Stomach (tissue), 19 donors: ENCODE results near the gene TCFL5. TPM values are rescaled to one million over a fixed set of nuclear protein-coding genes. Genes with fewer than 3 reads are reported as not detected.

Experiments
- DNase-seq, 2 donors: peaks; one replicate each; pipeline versions ENCODE4 v3.0.0 to v3.0.0-alpha.2; 2013 to 2019
- H3K27ac ChIP-seq, 5 donors: fragments of 200-600 bp in 4 of 5; sonication (generic) in 4 of 5; one replicate each; pipeline ENCODE4 v1.5.1; 2013 to 2019; ENCODE audit warnings: mild to moderate bottlenecking in 1 of 5, moderate library complexity in 1 of 5
- H3K27me3 ChIP-seq, 3 donors: fragments of 200-600 bp; sonication (generic); one replicate each; pipeline ENCODE4 v1.5.1; 2017 to 2019; ENCODE audit warnings: mixed run types in 1 of 3
- H3K36me3 ChIP-seq, 4 donors: fragments of 200-600 bp; sonication (generic); 1 replicate in 3 of 4; 2 replicates in 1 of 4; pipeline ENCODE4 v1.5.1; 2016 to 2019
- H3K4me1 ChIP-seq, 4 donors: fragments of 200-600 bp; sonication (generic); one replicate each; pipeline ENCODE4 v1.5.1; 2016 to 2019
- H3K4me3 ChIP-seq, 4 donors: fragments of 200-600 bp; sonication (generic) in 3 of 4; one replicate each; pipeline ENCODE4 v1.5.1; 2016 to 2019; ENCODE audit warnings: mild to moderate bottlenecking in 1 of 4
- H3K9me3 ChIP-seq, 4 donors: fragments of 200-600 bp; sonication (generic); one replicate each; pipeline ENCODE4 v1.5.1; 2016 to 2019
- EP300 ChIP-seq: sonication (generic); formaldehyde crosslinking; IDR thresholded peaks from one replicate; pipeline ENCODE4 v1.6.1; 2017; ENCODE audit warnings: antibody characterized with exemption
- POLR2A ChIP-seq, 4 donors: fragments of 450-650 bp; IDR thresholded peaks; one replicate each; pipeline ENCODE4 v1.6.1; 2016; ENCODE audit warnings: antibody characterized with exemption in 4 of 4, control low read depth in 2 of 4, mild to moderate bottlenecking in 1 of 4, moderate library complexity in 1 of 4
- POLR2AphosphoS5 ChIP-seq, 3 donors: sonication (generic); formaldehyde crosslinking; IDR thresholded peaks; one replicate each; pipeline ENCODE4 v1.6.1; 2016; ENCODE audit warnings: antibody characterized with exemption in 3 of 3
- WGBS, 5 donors: extraction: QIAGEN DNeasy Blood & Tissue Kit in 3 of 5; methylation state at CpG; one replicate each; pipeline versions ENCODE4 v1.1.5 to v1.1.7; 2013 to 2018; 5-methylcytosine and 5-hydroxymethylcytosine counted together
- intact Hi-C: fragments of 100-400 bp; cut with DNase I; formaldehyde crosslinking; loops from one replicate; pipeline ENCODE4 v1.15.1; 2023; ENCODE audit warnings: low total_unique reads
- long read RNA-seq, 10 donors: transcript quantifications; one replicate each; lab custom pipeline, GENCODE V29; 2026
- polyA plus RNA-seq, 3 donors: library from polyadenylated mRNA; stranded (reverse); fragments of 200-250 nt; gene quantifications; one replicate each; pipeline ENCODE4 v1.2.3, GENCODE V29; 2013
- total RNA-seq, 5 donors: library from RNA; depleted of rRNA; stranded (reverse); fragments of >200 nt; gene quantifications; one replicate each; pipeline versions ENCODE4 v1.1.0 to v1.2.3, GENCODE V29; 2014 to 2016
- TF ChIP-seq, protein P1 (sequence below), 7 experiments: fragments of 450-650 bp in 4 of 7; fragments of 200-600 bp in 3 of 7; sonication (generic) in 3 of 7; IDR thresholded peaks; one replicate each; pipeline ENCODE4 v1.5.1; 2016 to 2019; ENCODE audit warnings: antibody characterized with exemption in 7 of 7, control low read depth in 2 of 7, mild to moderate bottlenecking in 1 of 7
- donor health status: healthy with polysubstance abuse.
- donor health status: Bipolar disorder and iron deficiency.
- donor health status: healthy.

TCFL5 gene
- 10 to 100 TPM in 2 of 5 donors, 1 to 10 TPM in 3; 3.0 to 29.5 (median 9.5) TPM for total RNA-seq
- 1 to 10 TPM; 4.8 to 5.7 (median 5.0) TPM for polyA plus RNA-seq
- long read RNA-seq, donor 1 = 0 reads
- long read RNA-seq, donor 2 = 0 reads
- long read RNA-seq, donor 3 = 0 reads
- long read RNA-seq, donor 4 = 0 reads
- long read RNA-seq, donor 5, partial matches to known transcripts = 0 of 1 reads
- long read RNA-seq, donor 5, other reads (novel, unspliced or antisense) = 0 of 1 reads
- long read RNA-seq, donor 6, partial matches to known transcripts = 7 of 10 reads
- long read RNA-seq, donor 6, other reads (novel, unspliced or antisense) = 0 of 10 reads
- long read RNA-seq, donor 7, partial matches to known transcripts = 0 of 2 reads
- long read RNA-seq, donor 7, other reads (novel, unspliced or antisense) = 0 of 2 reads
- long read RNA-seq, donor 8, partial matches to known transcripts = 0 of 2 reads
- long read RNA-seq, donor 8, other reads (novel, unspliced or antisense) = 0 of 2 reads
- long read RNA-seq, donor 9 = 0 reads
- long read RNA-seq, donor 10, partial matches to known transcripts = 19 of 19 reads
- long read RNA-seq, donor 10, other reads (novel, unspliced or antisense) = 0 of 19 reads

- TF ChIP-seq, protein P1, sequence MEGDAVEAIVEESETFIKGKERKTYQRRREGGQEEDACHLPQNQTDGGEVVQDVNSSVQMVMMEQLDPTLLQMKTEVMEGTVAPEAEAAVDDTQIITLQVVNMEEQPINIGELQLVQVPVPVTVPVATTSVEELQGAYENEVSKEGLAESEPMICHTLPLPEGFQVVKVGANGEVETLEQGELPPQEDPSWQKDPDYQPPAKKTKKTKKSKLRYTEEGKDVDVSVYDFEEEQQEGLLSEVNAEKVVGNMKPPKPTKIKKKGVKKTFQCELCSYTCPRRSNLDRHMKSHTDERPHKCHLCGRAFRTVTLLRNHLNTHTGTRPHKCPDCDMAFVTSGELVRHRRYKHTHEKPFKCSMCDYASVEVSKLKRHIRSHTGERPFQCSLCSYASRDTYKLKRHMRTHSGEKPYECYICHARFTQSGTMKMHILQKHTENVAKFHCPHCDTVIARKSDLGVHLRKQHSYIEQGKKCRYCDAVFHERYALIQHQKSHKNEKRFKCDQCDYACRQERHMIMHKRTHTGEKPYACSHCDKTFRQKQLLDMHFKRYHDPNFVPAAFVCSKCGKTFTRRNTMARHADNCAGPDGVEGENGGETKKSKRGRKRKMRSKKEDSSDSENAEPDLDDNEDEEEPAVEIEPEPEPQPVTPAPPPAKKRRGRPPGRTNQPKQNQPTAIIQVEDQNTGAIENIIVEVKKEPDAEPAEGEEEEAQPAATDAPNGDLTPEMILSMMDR (IDR thresholded peaks at IDR 0.05) = no peak
- TF ChIP-seq POLR2AphosphoS5 (IDR thresholded peaks at IDR 0.05) = peak in 2 of 3 donors; percentile 20 to 65
- peak; percentile 93 to 95 for DNase-seq
- peaks cover 0 to 4% (median 0%) of the 10 kb centered on the region in 3 donors for H3K27me3 ChIP-seq
- intact Hi-C loops = no loop called here
- H3K4me1 ChIP-seq = peaks cover 8 to 22% (median 17%) of the 10 kb centered on the region in 4 donors
- H3K4me3 ChIP-seq = peak within 1 kb of the TSS; percentile 45 to 56 (median 50)
- H3K27ac ChIP-seq = peak within 1 kb of the TSS; percentile 29 to 78 (median 56)
- WGBS, 5 donors = 9 to 37% (median 13%) methylated on average over 17 to 69 of the region's 70 CpGs
- H3K36me3 ChIP-seq = peaks cover 4 to 13% (median 9%) of the 10 kb centered on the region in 4 donors
- H3K9me3 ChIP-seq = no peaks in the 10 kb centered on the region
Measured at GRCh38 chr20:62861726-62862336, at the start of gene TCFL5. TCFL5 (minus strand) TSS chr20:62861822; CDS start chr20:62861670, 152 bp downstream.

- no peaks in the 10 kb centered on the region for H3K27me3 ChIP-seq
- no peak for DNase-seq
- no peaks in the 10 kb centered on the region for H3K9me3 ChIP-seq
- WGBS, 5 donors = 95 to 96% (median 96%) methylated on average over 45 of the region's 45 CpGs
- H3K4me1 ChIP-seq = peaks cover 21 to 46% (median 44%) of the 10 kb centered on the region in 4 donors
- intact Hi-C loops = no loop called here
- no peak overlapping the region for H3K27ac ChIP-seq
- TF ChIP-seq, protein P1 (IDR thresholded peaks at IDR 0.05) = no peak
- TF ChIP-seq POLR2A (IDR thresholded peaks at IDR 0.05) (no peak), EP300 (no peak), POLR2AphosphoS5 (IDR thresholded peaks at IDR 0.05) (no peak)
- H3K4me3 ChIP-seq = no peak overlapping the region
- peaks cover 68 to 82% (median 76%) of the 10 kb centered on the region in 4 donors for H3K36me3 ChIP-seq
Measured at GRCh38 chr20:62910777-62911497, 49.3 kb upstream of the TCFL5 start.

DNA sequence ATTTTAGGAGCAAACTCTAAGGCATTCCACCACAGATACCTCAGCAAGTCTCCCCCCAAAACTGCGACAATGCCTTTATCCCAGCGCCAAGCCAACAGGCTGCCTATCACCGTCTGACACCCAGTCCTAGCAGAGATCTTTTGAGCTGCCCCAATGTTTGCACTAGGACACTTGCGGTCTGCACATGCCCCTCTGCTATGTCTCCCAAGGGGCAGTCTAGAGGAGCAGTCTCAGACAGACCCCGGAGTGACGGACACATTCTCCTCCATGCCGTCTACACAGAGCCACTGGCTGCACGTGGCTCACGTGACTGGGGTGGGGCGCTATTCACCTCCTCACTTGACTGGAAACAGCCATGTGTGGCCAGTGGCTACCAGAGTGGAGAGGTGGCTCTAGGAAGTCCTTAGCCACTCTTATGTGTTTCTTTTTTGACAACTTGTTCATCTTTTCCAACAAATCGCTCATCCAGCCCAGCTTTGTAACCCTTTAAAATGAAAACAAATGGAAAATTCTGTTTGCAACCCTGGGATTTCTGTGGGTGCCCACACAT is 48.7 kb upstream of the TCFL5 start:
- no peak for DNase-seq
- TF ChIP-seq EP300 = no peak

DNA sequence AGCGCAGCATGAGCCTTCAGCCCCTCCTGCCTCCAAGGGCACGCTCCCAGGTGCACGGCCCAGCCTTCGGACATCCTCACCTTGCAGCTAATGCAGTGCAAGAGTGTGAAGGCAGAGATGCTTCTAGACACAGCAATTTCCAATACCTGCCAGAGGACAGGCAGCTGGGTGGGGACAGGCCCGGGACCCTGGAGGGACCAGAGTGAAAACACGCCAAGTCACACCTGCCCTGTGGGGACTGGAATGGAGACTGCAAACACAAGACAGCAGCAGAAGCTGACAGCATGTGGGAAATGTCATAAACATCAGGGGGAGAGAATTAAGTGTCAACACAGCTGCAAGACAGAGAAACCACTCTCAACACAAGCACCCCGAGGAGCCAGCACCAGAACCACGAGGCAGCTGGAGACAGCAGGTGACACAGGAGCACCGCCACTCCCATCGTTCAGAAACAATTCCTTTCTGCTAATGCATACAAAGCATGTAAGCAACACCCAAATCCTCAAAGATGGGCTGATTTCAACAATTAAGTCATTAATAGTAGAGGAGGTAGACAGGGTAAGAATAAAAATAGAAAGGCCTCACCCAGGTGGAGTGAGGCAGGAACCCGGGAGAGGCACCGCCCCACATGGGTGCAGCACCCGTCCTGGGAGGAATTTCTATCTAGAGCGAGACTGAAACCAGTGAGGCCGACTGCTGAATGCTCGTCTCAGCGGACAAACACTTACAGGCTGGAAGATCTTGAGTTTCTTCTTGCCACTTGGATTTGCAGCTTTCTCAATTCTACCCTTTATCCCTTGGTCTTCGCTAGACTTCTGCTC is 47.6 kb upstream of the TCFL5 start:
- WGBS, 5 donors = 74 to 80% (median 77%) methylated on average over 16 to 18 of the region's 18 CpGs
- no peaks in the 10 kb centered on the region for H3K27me3 ChIP-seq
- H3K9me3 ChIP-seq = no peaks in the 10 kb centered on the region
- H3K27ac ChIP-seq = no peak overlapping the region
- H3K36me3 ChIP-seq = peaks cover 86 to 100% (median 93%) of the 10 kb centered on the region in 4 donors
- TF ChIP-seq EP300 = no peak
- no peak for TF ChIP-seq POLR2A (IDR thresholded peaks at IDR 0.05)
- no peak for TF ChIP-seq POLR2AphosphoS5 (IDR thresholded peaks at IDR 0.05)
- TF ChIP-seq, protein P1 (IDR thresholded peaks at IDR 0.05) = no peak
- no peak for DNase-seq
- intact Hi-C loops = loop anchor here (10.0 kb wide), 1 partner anchor 96 kb away; the partner anchor contains the start of gene BHLHE23
- H3K4me1 ChIP-seq = peaks cover 10 to 31% (median 27%) of the 10 kb centered on the region in 4 donors
- no peak overlapping the region for H3K4me3 ChIP-seq

More for the DNA sequence above, 48.7 kb upstream of the TCFL5 start:
- H3K4me3 ChIP-seq = no peak overlapping the region
- no peaks in the 10 kb centered on the region for H3K9me3 ChIP-seq
- intact Hi-C loops = no loop called here
- no peaks in the 10 kb centered on the region for H3K27me3 ChIP-seq
- 86 to 89% (median 87%) methylated on average over 11 of the region's 11 CpGs for WGBS, 5 donors
- no peak overlapping the region for H3K27ac ChIP-seq
- peaks cover 17 to 41% (median 38%) of the 10 kb centered on the region in 4 donors for H3K4me1 ChIP-seq
- H3K36me3 ChIP-seq = peaks cover 75 to 89% (median 82%) of the 10 kb centered on the region in 4 donors
